Caco-2 (cell line): ENCODE measurements around the gene PAFAH1B1. TPM values are rescaled to one million over a fixed set of nuclear protein-coding genes. Genes with fewer than 3 reads are reported as not detected.
A peak's percentile ranks its signal among the peaks of the same experiment; 100 is the strongest.
"Not testable (repeated sequence)": the region's sequence is repeated elsewhere in the genome, so short reads cannot be mapped to it uniquely, and the experiment has no call there.

Source experiments
- Bru-seq: library from RNA; stranded (reverse); fragments of 400-500 nt; gene quantifications from one replicate; lab custom pipeline; 2021; lab: Mats Ljungman, UMichigan
- BruChase-seq, 2 experiments: library from RNA; stranded (reverse); fragments of 400-500 nt; gene quantifications; one replicate each; lab custom pipeline; 2021; lab: Mats Ljungman, UMichigan
- BruUV-seq: library from RNA; stranded (reverse); fragments of 400-500 nt; replicated peaks from 2 replicates; lab custom pipeline; 2021; lab: Mats Ljungman, UMichigan
- CTCF ChIA-PET: fragments of 300-600 bp; sonication (Branson Sonifier 250); formaldehyde crosslinking; loops from one replicate; lab custom pipeline; 2022; ENCODE audit warnings: antibody characterized with exemption; lab: Charles Lee
- POLR2A ChIA-PET: fragments of 300-600 bp; sonication (Branson Sonifier 250); formaldehyde crosslinking; loops from one replicate; lab custom pipeline; 2022; ENCODE audit warnings: antibody characterized with exemption; lab: Charles Lee
- DNase-seq, 2 experiments: peaks; one replicate each; pipeline versions ENCODE4 v3.0.0 to v3.0.0-alpha.2; 2020 to 2022
- H3K27me3 ChIP-seq: replicated peaks from 2 replicates; pipeline ENCODE4 v1.6.0; 2011; ENCODE audit warnings: low read length; ENCODE audit not compliant: control insufficient read depth, insufficient read depth
- H3K36me3 ChIP-seq: 2 replicates; pipeline ENCODE4 v1.5.1; 2011; ENCODE audit warnings: low read length; ENCODE audit not compliant: control insufficient read depth, insufficient read depth
- H3K4me1 ChIP-seq: fragments of 250-450 bp; sonication (Bioruptor Pico); 2 replicates; pipeline ENCODE4 v1.5.1; 2020; ENCODE audit warnings: mild to moderate bottlenecking
- H3K4me3 ChIP-seq: 2 replicates; pipeline ENCODE4 v1.5.1; 2011; ENCODE audit warnings: low read depth, mild to moderate bottlenecking, control low read depth, low read length
- H3K9me3 ChIP-seq: fragments of 250-450 bp; sonication (Bioruptor Pico); 2 replicates; pipeline ENCODE4 v1.5.1; 2020; ENCODE audit warnings: mild to moderate bottlenecking, moderate library complexity
- H3K27ac Mint-ChIP-seq: one replicate; pipeline ENCODE4 v1.8.0; 2022; ENCODE audit warnings: mixed read lengths; ENCODE audit not compliant: unreplicated experiment
- H3K27me3 Mint-ChIP-seq: one replicate; pipeline ENCODE4 v1.8.0; 2022; ENCODE audit warnings: mixed read lengths; ENCODE audit not compliant: insufficient read depth, unreplicated experiment
- H3K36me3 Mint-ChIP-seq: one replicate; pipeline ENCODE4 v1.8.0; 2022; ENCODE audit warnings: mild to moderate bottlenecking, mixed read lengths; ENCODE audit not compliant: insufficient read depth, unreplicated experiment
- H3K4me1 Mint-ChIP-seq: one replicate; pipeline ENCODE4 v1.8.0; 2022; ENCODE audit warnings: low read depth, mixed read lengths; ENCODE audit not compliant: unreplicated experiment
- H3K4me3 Mint-ChIP-seq: one replicate; pipeline ENCODE4 v1.8.0; 2022; ENCODE audit warnings: mild to moderate bottlenecking, moderate library complexity, mixed read lengths; ENCODE audit not compliant: unreplicated experiment
- H3K9me3 Mint-ChIP-seq: one replicate; pipeline ENCODE4 v1.8.0; 2022; ENCODE audit warnings: mixed read lengths; ENCODE audit not compliant: unreplicated experiment
- CTCF ChIP-seq, 2 experiments: fragments of 200-600 bp in 1 of 2; IDR thresholded peaks; 1 replicate in 1 of 2; 2 replicates in 1 of 2; pipeline versions ENCODE4 v1.5.1 to v1.8.0; 2011 to 2022; ENCODE audit warnings: antibody characterized with exemption in 1 of 2, control low read depth in 1 of 2, inconsistent platforms in 1 of 2, low read depth in 1 of 2, low read length in 1 of 2, mild to moderate bottlenecking in 1 of 2, moderate library complexity in 1 of 2; ENCODE audit not compliant: insufficient read depth in 1 of 2, severe bottlenecking in 1 of 2, unreplicated experiment in 1 of 2
- intact Hi-C: fragments of 100-400 bp; cut with micrococcal nuclease; formaldehyde crosslinking; loops from one replicate; pipeline ENCODE4 v1.10.0; 2022; ENCODE audit not compliant: unreplicated experiment
- long read RNA-seq: library from polyadenylated mRNA; stranded (forward); transcript quantifications from one replicate; pipeline ENCODE4 v2.0.0, GENCODE V29; 2022
- total RNA-seq: library from RNA; stranded (reverse); gene quantifications from 2 replicates; pipeline ENCODE4 v1.2.3, GENCODE V29; 2022

PAFAH1B1 gene
- total RNA-seq (141 and 153 TPM in 2 replicates), Bru-seq, nascent RNA (percentile 92 among the genes with signal in this experiment), BruChase-seq, experiment 1, labeled RNA remaining after a 2-hour chase (percentile 92 among the genes with signal in this experiment), BruChase-seq, experiment 2, labeled RNA remaining after a 6-hour chase (percentile 91 among the genes with signal in this experiment)
- long read RNA-seq, full-length matches to known transcripts, result 100 of 136 reads
- long read RNA-seq, partial matches to known transcripts, result 8 of 136 reads
- long read RNA-seq, other reads (novel, unspliced or antisense), result 28 of 136 reads

- ChIA-PET CTCF (interaction anchor here (0.6 to 0.9 kb wide), 2 partner anchors 82 to 1712 kb away, joined by 3 to 4 read pairs; partner anchors contain the start of gene METTL16), POLR2A (interaction anchor here (0.5 to 2.2 kb wide), 5 partner anchors 30 to 257 kb away, joined by 3 to 12 read pairs (median 5); partner anchors contain the start of genes METTL16 and TSR1)
- peaks cover 8% of the 10 kb centered on the region for H3K4me1 Mint-ChIP-seq
Observed at GRCh38 chr17:2592971-2593820, at the start of gene PAFAH1B1. TSS of gene PAFAH1B1 (plus strand) at chr17:2593654. CDS start at chr17:2638289, 44,635 bp downstream.

GRCh38 chr17:2545393-2545792 is 48.1 kb upstream of the PAFAH1B1 start:
- no TSS peak for BruUV-seq
- no peak for DNase-seq
- Mint-ChIP-seq H3K36me3 (no peaks in the 10 kb centered on the region), H3K9me3 (no peaks in the 10 kb centered on the region), H3K27ac (no peak overlapping the region), H3K27me3 (no peaks in the 10 kb centered on the region), H3K4me1 (no peaks in the 10 kb centered on the region), H3K4me3 (no peak overlapping the region)
- Histone ChIP-seq H3K9me3 (no peaks in the 10 kb centered on the region), H3K4me1 (no peaks in the 10 kb centered on the region; the same call in 1 of the 2 replicates), H3K4me3 (no peak overlapping the region), H3K27me3 (no peaks in the 10 kb centered on the region), H3K36me3 (no peaks in the 10 kb centered on the region)
- intact Hi-C loops, result no loop called here
- no peak for TF ChIP-seq CTCF (IDR thresholded peaks at IDR 0.05; ENCODE audit: insufficient read depth in 1 of 2, low read depth in 1 of 2, low read length in 1 of 2, severe bottlenecking in 1 of 2, unreplicated experiment in 1 of 2)
- ChIA-PET CTCF (no interaction called here), POLR2A (no interaction called here)

More at GRCh38 chr17:2592971-2593820, at the start of gene PAFAH1B1:
- H3K9me3 Mint-ChIP-seq, result no peaks in the 10 kb centered on the region
- no peaks in the 10 kb centered on the region for H3K27me3 Mint-ChIP-seq
- intact Hi-C loops, result loop anchor here (5.0 kb wide), 2 partner anchors 81 to 119 kb away; partner anchors contain the start of genes CLUH and METTL16
- peak within 1 kb of the TSS; percentile 85 for H3K4me3 Mint-ChIP-seq
- Histone ChIP-seq H3K27me3 (no peaks in the 10 kb centered on the region), H3K36me3 (no peaks in the 10 kb centered on the region), H3K9me3 (no peaks in the 10 kb centered on the region), H3K4me1 (peaks cover 15% of the 10 kb centered on the region; the same call in 1 of the 2 replicates), H3K4me3 (peak within 1 kb of the TSS; percentile 100)
- peaks cover 30% of the 10 kb centered on the region for H3K36me3 Mint-ChIP-seq
- peak; percentile 93 to 97 for DNase-seq
- BruUV-seq, result TSS peak; percentile 90
- TF ChIP-seq CTCF (IDR thresholded peaks at IDR 0.05; ENCODE audit: insufficient read depth in 1 of 2, low read depth in 1 of 2, low read length in 1 of 2, severe bottlenecking in 1 of 2, unreplicated experiment in 1 of 2), result peak; percentile 11 to 16
- peak within 1 kb of the TSS; percentile 96 for H3K27ac Mint-ChIP-seq

- Histone ChIP-seq H3K4me1 (no peaks in the 10 kb centered on the region; the same call in 1 of the 2 replicates), H3K9me3 (no peaks in the 10 kb centered on the region), H3K36me3 (no peaks in the 10 kb centered on the region), H3K4me3 (no peak overlapping the region), H3K27me3 (no peaks in the 10 kb centered on the region)
- Mint-ChIP-seq H3K4me1 (no peaks in the 10 kb centered on the region), H3K36me3 (no peaks in the 10 kb centered on the region), H3K27me3 (no peaks in the 10 kb centered on the region), H3K9me3 (no peaks in the 10 kb centered on the region), H3K27ac (no peak overlapping the region), H3K4me3 (no peak overlapping the region)
- no TSS peak for BruUV-seq
- intact Hi-C loops, result no loop called here
- TF ChIP-seq CTCF (IDR thresholded peaks at IDR 0.05; ENCODE audit: insufficient read depth in 1 of 2, low read depth in 1 of 2, low read length in 1 of 2, severe bottlenecking in 1 of 2, unreplicated experiment in 1 of 2), result no peak
- ChIA-PET CTCF (interaction anchor here (0.6 kb wide), 2 partner anchors 20 to 140 kb away, joined by 3 read pairs; no protein-coding TSS in a partner anchor), POLR2A (interaction anchor here (0.6 kb wide), 1 partner anchor 56 kb away, joined by 4 read pairs; no protein-coding TSS in a partner anchor)
- DNase-seq, result no peak
Observed at GRCh38 chr17:2547176-2547575, 46.3 kb upstream of the PAFAH1B1 start.

GRCh38 chr17:2548026-2548425 is 45.4 kb upstream of the PAFAH1B1 start:
- intact Hi-C loops, H3K27me3 Mint-ChIP-seq, H3K4me1 Mint-ChIP-seq, POLR2A ChIA-PET, H3K9me3 Mint-ChIP-seq, DNase-seq, H3K27ac Mint-ChIP-seq, H3K9me3 ChIP-seq, H3K36me3 Mint-ChIP-seq, H3K36me3 ChIP-seq, H3K4me3 ChIP-seq, H3K4me1 ChIP-seq, H3K4me3 Mint-ChIP-seq, H3K27me3 ChIP-seq, CTCF ChIA-PET, BruUV-seq: not testable (repeated sequence)
